Loucy (cell line): ENCODE results near the gene CHMP3.

Experiments used
- EZH2phosphoT487 ChIP-seq: fragments of 200-600 bp; IDR thresholded peaks from 2 replicates; pipeline ENCODE4 v1.6.1; 2018; ENCODE audit warnings: antibody characterized with exemption, mild to moderate bottlenecking, moderate library complexity, borderline replicate concordance
- TF ChIP-seq, protein P1 (sequence below): fragments of 200-600 bp; sonication (generic); conservative IDR thresholded peaks from 2 replicates; pipeline ENCODE4 v1.5.1; 2014; ENCODE audit warnings: mild to moderate bottlenecking, antibody characterized with exemption, low read length

DNA sequence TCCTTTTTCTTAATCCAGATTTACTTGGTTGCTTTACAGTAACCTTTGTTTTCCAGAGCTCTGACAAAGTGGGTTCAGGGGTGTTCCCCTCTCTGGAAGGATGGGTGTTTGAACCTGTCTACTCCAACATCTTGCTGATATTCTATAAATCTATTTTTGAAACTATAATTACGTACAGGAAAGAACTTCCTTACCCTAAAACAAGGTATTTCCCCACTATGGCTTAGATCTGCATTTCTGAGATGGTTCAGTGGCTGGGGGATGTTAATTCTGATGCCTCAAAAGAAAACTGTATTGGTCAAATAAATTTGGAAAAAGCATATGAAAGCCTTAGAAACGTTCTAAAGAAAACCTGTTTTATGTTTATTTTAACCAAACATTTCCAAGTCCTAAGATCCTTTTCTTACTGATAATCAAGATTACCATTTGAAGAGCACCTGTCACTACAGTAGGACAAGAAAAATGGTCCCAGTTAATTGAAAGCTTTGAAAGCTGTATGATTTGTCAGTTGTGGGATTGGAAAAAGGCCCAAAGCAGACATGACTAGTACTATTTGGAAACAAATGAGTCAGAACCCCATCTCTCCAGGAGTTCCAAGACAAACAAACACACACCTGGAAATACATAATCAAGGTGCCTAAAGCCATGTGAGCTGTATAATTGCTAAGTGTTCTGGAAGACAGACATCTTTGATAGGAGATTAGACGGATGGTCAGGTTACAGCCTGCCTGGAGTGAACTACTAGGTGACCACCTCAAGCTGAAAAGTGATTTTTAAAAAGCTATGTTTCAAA lies 64.6 kb downstream of the CHMP3 start:
- TF ChIP-seq, protein P1, sequence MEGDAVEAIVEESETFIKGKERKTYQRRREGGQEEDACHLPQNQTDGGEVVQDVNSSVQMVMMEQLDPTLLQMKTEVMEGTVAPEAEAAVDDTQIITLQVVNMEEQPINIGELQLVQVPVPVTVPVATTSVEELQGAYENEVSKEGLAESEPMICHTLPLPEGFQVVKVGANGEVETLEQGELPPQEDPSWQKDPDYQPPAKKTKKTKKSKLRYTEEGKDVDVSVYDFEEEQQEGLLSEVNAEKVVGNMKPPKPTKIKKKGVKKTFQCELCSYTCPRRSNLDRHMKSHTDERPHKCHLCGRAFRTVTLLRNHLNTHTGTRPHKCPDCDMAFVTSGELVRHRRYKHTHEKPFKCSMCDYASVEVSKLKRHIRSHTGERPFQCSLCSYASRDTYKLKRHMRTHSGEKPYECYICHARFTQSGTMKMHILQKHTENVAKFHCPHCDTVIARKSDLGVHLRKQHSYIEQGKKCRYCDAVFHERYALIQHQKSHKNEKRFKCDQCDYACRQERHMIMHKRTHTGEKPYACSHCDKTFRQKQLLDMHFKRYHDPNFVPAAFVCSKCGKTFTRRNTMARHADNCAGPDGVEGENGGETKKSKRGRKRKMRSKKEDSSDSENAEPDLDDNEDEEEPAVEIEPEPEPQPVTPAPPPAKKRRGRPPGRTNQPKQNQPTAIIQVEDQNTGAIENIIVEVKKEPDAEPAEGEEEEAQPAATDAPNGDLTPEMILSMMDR: no peak
- TF ChIP-seq EZH2phosphoT487: no peak
